Stimulated activated naive CD8-positive, alpha-beta T cell treated with anti-CD3 and anti-CD28 coated beads, Interleukin-15, Interleukin-2, amounts not matched to agents 100 U/mL and 50 U/mL, for 24 hours (primary cell): ENCODE results near the gene MED8.

ENCODE experiments used
- ATAC-seq: fragments of 150-1000 bp; cut with Tn5 transposase; one replicate; pipeline ENCODE4 v1.10.0; 2021
- DNase-seq: peaks from one replicate; pipeline ENCODE4 v3.0.0; 2021

The MED8 gene

DNA sequence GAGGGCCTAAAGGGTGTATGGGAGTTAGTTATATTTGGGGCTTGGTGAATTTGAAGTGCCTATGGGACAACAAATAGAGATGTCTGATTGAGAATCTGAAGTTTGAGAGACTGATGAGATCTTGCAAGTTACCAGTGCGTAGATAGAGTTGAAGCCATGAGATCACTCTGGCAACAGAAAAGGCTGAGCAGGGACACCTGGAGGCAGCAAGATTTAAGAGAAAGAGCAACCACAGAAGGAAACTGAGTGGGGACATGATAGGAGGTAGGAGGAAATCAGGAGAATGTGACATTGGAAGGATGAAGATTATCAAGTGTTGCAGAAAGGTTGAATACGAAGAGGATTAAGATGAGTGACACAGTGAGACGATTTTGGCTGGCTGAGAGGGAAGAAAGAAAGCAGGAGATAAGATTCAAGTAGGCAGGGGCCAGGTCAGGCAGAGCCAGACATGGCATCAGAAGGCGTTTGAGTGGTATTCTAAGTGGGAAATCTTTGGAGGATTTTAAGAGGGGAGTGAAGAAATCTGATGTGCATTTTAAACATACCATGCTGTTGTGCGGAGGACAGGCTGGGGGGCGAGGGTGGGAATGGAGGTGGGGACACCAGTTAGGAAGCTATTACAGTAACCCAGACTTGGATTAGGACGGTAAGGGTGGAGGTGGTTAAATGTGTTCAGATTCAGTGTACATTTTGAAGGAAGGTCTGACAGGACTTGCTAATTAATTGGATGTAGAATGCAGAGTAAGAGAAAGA, 55.0 kb downstream of the MED8 start:
- ATAC-seq (no peak), DNase-seq (no peak)
